Measurements from ENCODE around the gene RAB3D.

The RAB3D gene

DNA sequence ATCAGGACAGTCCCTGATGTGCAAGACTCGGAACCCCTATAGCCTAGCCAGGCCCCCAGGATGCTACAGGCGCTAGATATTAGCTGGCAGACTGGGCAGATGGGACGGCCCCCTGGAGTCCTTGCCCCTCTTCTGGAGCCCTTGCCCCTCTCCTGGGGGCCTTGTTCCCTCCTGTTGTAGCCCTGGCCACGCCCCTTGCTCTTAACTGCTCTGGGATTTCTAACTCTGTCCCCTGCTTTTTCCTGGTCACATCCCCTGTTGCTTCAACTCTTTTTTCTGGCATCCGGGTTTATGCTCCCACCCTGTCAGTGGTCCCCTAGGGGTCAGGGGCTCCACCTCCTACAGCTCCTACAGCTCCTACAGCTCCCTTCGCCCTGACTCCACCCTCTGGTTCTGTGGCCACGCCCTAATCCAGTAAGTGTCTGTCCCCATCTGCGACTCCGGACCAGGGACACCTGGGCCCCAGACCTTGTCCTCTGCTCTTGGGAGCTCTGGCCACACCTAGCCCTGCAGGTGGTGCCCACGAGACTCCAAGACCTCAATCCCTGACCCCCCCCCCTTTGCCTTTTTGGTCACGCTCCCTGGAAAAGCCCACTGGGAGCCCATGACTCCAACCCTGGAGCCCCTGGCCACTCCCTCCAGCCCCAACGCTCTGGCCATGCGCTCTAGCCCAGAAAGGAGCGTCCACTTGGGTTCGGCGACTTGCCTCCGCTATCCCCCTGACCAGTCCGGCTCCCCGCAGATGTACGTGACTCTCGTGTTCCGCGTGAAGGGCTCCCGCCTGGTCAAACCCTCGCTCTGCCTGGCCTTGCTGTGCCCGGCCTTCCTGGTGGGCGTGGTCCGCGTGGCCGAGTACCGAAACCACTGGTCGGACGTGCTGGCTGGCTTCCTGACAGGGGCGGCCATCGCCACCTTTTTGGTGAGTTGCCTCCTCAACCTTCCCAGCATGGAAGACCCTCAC, 22.6 kb upstream of the RAB3D start:
- Histone ChIP-seq H3K36me3 (peaks cover 4% of the 10 kb centered on the region; the same call in 1 of the 2 replicates), H3K27me3 (no peaks in the 10 kb centered on the region), H3K4me1 (no peaks in the 10 kb centered on the region), H3K9me3 (no peaks in the 10 kb centered on the region), H3K4me3 (ENCODE audit: low read depth, low read length) (no peak overlapping the region)
- DNase-seq = no peak
- TF ChIP-seq, protein P1, sequence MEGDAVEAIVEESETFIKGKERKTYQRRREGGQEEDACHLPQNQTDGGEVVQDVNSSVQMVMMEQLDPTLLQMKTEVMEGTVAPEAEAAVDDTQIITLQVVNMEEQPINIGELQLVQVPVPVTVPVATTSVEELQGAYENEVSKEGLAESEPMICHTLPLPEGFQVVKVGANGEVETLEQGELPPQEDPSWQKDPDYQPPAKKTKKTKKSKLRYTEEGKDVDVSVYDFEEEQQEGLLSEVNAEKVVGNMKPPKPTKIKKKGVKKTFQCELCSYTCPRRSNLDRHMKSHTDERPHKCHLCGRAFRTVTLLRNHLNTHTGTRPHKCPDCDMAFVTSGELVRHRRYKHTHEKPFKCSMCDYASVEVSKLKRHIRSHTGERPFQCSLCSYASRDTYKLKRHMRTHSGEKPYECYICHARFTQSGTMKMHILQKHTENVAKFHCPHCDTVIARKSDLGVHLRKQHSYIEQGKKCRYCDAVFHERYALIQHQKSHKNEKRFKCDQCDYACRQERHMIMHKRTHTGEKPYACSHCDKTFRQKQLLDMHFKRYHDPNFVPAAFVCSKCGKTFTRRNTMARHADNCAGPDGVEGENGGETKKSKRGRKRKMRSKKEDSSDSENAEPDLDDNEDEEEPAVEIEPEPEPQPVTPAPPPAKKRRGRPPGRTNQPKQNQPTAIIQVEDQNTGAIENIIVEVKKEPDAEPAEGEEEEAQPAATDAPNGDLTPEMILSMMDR (IDR thresholded peaks at IDR 0.05; ENCODE audit: low read depth, low read length) = no peak

DNA sequence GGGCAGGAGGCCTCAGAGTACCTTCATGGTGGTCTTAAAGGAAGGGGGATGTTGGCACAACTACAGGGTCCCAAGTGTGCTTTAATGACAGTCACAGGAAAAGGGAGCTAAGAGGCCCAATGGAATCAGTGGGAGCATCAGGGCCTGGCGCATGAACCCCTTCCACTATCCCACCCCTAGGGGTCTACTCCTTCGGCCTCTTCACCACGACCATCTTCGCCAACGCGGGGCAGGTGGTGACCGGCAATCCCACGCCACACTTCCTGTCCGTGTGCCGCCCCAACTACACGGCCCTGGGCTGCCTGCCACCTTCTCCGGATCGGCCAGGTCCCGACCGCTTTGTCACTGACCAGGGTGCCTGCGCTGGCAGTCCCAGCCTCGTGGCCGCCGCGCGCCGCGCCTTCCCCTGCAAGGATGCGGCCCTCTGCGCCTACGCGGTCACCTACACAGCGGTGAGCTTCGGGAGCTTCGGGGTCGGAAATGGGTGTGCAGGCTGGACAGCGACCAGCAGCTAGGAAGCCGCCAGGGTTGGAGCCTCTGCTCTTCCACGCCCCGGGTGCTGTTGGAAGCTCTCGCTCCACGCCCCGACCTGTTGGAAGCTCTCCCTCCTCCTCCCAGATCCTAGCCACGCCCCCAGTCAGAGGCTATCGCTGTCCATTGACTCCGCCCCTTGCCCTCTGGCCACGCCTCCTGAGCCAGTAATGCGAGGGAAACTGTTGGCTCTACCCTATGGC, 21.7 kb upstream of the RAB3D start:
- H3K4me1 ChIP-seq = no peaks in the 10 kb centered on the region
- H3K27me3 ChIP-seq = no peaks in the 10 kb centered on the region
- peaks cover 4% of the 10 kb centered on the region; the same call in 1 of the 2 replicates for H3K36me3 ChIP-seq
- peak; percentile 63 for DNase-seq
- TF ChIP-seq, protein P1 (IDR thresholded peaks at IDR 0.05; ENCODE audit: low read depth, low read length) = no peak
- no peaks in the 10 kb centered on the region for H3K9me3 ChIP-seq
- no peak overlapping the region for H3K4me3 ChIP-seq (ENCODE audit: low read depth, low read length)

DNA sequence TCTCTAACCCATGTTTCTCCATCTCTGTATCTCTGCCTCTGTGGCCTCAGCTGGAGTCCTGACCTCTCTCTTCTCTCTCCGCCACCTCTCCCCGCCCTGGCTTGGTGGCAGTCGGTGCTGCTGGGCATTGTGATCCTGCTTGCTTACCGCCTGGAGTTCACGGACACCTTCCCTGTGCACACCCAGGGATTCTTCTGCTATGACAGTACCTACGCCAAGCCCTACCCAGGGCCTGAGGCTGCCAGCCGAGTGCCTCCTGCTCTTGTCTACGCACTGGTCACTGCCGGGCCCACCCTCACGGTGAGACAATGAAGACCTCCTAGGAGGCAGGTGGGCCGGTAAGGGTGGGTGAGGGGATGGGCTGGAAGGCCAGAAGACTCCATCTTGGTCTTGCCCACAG, 20.0 kb upstream of the RAB3D start:
- TF ChIP-seq, protein P1 (IDR thresholded peaks at IDR 0.05; ENCODE audit: low read depth, low read length) = no peak
- Histone ChIP-seq H3K9me3 (no peaks in the 10 kb centered on the region), H3K4me1 (peaks cover 4% of the 10 kb centered on the region; the same call in 1 of the 2 replicates)

DNA sequence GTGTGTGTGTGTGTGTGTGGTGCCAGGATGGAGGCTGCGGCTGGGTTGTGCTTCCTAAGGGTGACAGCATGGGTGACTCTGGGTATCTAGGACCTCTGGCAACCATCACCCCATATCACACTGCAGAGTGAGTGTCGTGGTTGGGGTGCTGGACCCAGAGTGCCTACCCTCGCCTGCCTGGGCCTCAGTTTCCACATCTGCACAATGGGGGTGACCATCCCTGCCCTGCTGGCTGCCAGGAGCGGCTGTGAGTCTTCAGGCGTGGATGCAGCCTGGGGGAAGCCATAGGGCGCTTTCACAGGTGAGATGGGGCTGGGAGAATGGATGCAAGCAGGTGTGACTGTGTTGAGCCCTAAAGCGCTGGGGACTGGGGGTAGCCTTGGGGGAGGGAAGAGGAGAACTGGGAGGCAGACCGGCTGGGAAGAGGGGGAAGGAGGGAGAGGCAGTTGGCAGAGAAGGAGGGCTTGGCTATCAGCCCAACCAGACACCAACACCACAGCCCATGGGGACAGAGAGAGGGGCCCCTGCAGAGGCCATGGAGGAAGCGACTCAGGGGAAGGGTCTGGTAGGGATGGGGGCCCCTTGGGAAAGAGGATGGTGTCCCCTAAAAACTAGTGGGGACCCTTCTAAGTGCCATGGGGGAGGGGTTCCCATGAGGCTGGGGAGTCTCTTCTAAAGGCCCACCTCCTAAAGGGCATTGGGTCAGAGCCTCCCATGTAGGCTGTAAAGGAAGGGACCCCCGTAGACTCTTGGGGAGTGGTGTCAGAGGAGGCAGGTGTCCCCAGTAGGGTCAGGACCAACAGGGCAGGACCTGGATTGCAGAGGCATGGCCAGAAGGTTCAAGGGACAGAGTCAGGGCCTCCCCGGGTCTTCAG, 17.5 kb upstream of the RAB3D start:
- Histone ChIP-seq H3K4me3 (ENCODE audit: low read depth, low read length) (no peak overlapping the region), H3K9me3 (no peaks in the 10 kb centered on the region), H3K27me3 (no peaks in the 10 kb centered on the region), H3K4me1 (peaks cover 4% of the 10 kb centered on the region; the same call in 1 of the 2 replicates), H3K36me3 (peaks cover 4% of the 10 kb centered on the region; the same call in 1 of the 2 replicates)
- no peak for DNase-seq
- TF ChIP-seq, protein P1 (IDR thresholded peaks at IDR 0.05; ENCODE audit: low read depth, low read length) = no peak

More for the DNA sequence above, 20.0 kb upstream of the RAB3D start:
- Histone ChIP-seq H3K4me3 (ENCODE audit: low read depth, low read length) (no peak overlapping the region), H3K36me3 (peaks cover 4% of the 10 kb centered on the region; the same call in 1 of the 2 replicates), H3K27me3 (no peaks in the 10 kb centered on the region)
- DNase-seq = no peak

DNA sequence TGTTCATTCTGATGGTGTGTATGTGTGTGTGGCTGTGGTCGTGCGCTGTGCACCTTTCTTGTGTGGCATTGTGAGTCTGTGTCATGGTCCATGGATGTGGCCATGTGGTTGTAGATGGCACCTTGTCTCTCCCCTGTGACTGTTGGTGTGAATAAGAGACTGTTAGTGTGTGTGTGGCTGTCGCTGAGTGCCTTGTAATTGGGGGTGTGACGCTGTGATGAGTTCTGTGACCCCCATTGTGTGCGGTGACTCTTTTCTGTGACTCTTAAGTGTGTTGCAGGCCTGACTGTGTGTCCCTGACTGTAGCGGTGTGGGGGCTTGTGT, 16.6 kb upstream of the RAB3D start:
- Histone ChIP-seq H3K4me1 (peaks cover 4% of the 10 kb centered on the region; the same call in 1 of the 2 replicates), H3K36me3 (no peaks in the 10 kb centered on the region; the same call in 1 of the 2 replicates), H3K4me3 (ENCODE audit: low read depth, low read length) (peak overlapping the region; percentile 59), H3K9me3 (no peaks in the 10 kb centered on the region), H3K27me3 (no peaks in the 10 kb centered on the region)
- no peak for DNase-seq
- TF ChIP-seq, protein P1 (IDR thresholded peaks at IDR 0.05; ENCODE audit: low read depth, low read length) = no peak

All from BE2C (cell line).